ENCODE data around the gene DMXL1.
"Not testable (repeated sequence)": the region's sequence is repeated elsewhere in the genome, so short reads cannot be mapped to it uniquely, and the experiment has no call there.

Gene DMXL1

DNA sequence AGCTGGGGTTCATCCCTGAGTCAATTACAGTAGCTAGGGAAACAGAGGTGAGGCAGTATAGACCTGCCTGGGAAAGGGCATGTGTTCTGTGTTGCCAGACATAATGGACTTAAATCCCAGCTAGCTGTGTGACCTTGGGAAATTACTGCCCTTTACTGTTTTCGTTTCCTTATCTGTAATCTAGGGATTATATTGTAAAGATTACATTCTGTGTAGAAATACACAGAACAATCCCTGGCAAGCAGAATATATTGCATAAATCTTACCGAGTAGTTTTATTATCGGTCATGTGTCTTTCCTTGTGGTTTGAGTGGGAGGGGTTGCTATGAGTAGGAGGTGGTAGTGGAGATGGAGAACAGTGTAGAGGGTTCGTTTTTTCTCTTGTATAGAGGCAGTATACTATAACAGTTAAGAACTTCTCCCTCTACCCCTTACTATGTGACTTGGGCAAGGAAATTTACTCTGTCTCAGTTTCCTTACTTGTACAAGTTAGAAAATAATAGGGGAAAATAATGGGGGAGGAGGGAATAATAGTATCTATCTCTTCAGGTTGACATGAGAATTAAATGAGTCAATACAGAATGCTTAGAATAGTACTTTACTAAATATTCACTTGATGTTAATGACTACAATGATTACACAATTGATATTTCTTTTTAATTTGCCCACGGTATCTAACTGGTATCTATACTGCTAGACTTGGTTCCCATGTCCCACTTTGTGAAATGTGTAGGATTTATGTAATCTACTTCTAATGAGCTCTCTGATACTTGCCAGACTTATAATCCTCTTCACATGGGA, 7.1 kb upstream of the DMXL1 start:
- H3K4me3 ChIP-seq (ENCODE audit: low read depth, low read length): no peak overlapping the region
- no peak for DNase-seq (ENCODE audit: low read depth)
- no peak for TF ChIP-seq CTCF (IDR thresholded peaks at IDR 0.05; ENCODE audit: low read depth, low read length, missing control alignments)

- no peak overlapping the region for H3K4me3 ChIP-seq (ENCODE audit: low read depth, low read length)
- DNase-seq (ENCODE audit: low read depth): no peak
- TF ChIP-seq CTCF (IDR thresholded peaks at IDR 0.05; ENCODE audit: low read depth, low read length, missing control alignments): no peak
Measured at GRCh38 chr5:119067450-119067849, 3.4 kb upstream of the DMXL1 start.

DNA sequence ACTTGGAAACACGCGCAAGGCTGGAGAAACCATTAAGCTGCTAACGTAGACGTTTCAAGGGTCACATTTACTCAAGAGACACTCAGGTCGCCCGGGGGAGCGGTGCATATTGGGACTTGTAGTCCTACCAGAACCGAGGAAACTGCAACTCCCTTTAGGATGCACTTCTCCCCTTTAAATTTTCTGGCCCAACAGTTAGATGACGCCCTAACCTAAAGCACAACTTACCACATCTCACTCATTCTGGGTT, 384 bp upstream of the DMXL1 start:
- H3K4me3 ChIP-seq (ENCODE audit: low read depth, low read length): peak overlapping the region; percentile 92
- TF ChIP-seq CTCF (IDR thresholded peaks at IDR 0.05; ENCODE audit: low read depth, low read length, missing control alignments): no peak
- DNase-seq (ENCODE audit: low read depth): no peak

- peak overlapping the region; percentile 92 for H3K4me3 ChIP-seq (ENCODE audit: low read depth, low read length)
- no peak for DNase-seq (ENCODE audit: low read depth)
- no peak for TF ChIP-seq CTCF (IDR thresholded peaks at IDR 0.05; ENCODE audit: low read depth, low read length, missing control alignments)
Measured at GRCh38 chr5:119071561-119071995, 691 bp downstream of the DMXL1 start.

DNA sequence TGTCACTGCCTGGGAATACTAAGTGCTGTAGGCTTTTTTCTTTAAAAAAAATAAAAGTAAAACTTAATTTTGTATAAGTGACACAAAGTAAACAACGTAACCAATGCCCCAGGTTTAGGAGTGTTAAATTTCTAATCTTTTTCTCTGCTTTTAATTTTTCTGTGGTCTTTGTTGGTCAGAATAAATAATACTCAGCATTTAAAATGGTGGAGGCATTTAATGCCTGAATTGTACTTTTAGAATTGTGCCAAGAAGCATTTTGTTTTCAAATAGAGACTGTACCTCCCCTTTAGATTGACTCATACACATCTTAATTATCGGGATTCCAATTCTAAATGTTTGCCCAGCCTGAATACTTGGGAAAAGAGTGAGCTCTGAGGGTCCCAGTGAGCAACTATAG, 1.6 kb downstream of the DMXL1 start:
- DNase-seq (ENCODE audit: low read depth): no peak
- peak overlapping the region; percentile 92 for H3K4me3 ChIP-seq (ENCODE audit: low read depth, low read length)
- no peak for TF ChIP-seq CTCF (IDR thresholded peaks at IDR 0.05; ENCODE audit: low read depth, low read length, missing control alignments)

- H3K4me3 ChIP-seq (ENCODE audit: low read depth, low read length): peak overlapping the region; percentile 92
- DNase-seq (ENCODE audit: low read depth): not testable (repeated sequence)
Measured at GRCh38 chr5:119073746-119074337, 3.0 kb downstream of the DMXL1 start.

DNA sequence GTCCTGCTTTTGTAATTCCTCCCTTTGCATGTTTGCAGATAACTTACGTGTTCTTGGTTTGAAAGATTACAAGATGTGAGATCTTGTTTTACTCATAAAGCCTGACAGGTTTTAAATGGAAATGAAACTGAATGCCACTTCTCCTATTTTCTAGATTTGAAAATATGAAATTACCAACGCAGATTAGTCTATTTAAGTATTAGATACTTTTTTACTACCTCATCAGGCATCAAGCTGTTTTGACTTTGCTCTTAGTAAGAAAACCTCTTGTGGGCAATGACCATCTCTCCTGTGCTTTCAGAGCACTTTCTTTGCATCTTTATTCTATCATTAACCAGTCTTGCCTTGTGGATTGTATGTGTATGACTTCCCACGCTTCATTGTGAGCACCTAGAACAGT, 3.5 kb downstream of the DMXL1 start:
- TF ChIP-seq CTCF (IDR thresholded peaks at IDR 0.05; ENCODE audit: low read depth, low read length, missing control alignments): no peak
- peak overlapping the region; percentile 92 for H3K4me3 ChIP-seq (ENCODE audit: low read depth, low read length)
- DNase-seq (ENCODE audit: low read depth): no peak

DNA sequence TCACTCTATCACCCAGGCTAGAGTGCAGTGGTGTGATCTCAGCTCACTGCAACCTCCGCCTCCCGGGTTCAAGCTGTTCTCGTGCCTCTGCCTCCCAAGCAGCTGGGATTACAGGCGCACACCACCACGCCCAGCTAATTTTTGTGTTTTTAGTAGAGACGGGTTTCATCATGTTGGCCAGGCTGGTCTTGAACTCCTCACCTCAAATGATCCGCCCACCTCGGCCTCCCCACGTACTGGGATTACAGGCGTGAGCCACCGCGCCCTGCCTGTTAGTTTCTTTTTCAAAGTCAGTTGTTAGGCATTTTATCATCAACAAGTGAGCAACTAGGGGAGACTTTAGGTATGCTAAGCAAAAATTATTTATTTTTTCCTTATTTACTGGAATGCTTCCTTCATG, 4.4 kb downstream of the DMXL1 start:
- not testable (repeated sequence) for H3K4me3 ChIP-seq (ENCODE audit: low read depth, low read length); DNase-seq (ENCODE audit: low read depth)
